Hypothalamus (tissue), 51 donors: ENCODE results near the gene ARFRP1.
A peak's percentile ranks its signal among the peaks of the same experiment; 100 is the strongest.
"Not testable (repeated sequence)": the region's sequence is repeated elsewhere in the genome, so short reads cannot be mapped to it uniquely, and the experiment has no call there.

Experiments used
- DNase-seq, 51 donors: peaks; one replicate each; lab custom pipeline; 2025; lab: John Stamatoyannopoulos, UW

Gene ARFRP1

GRCh38 chr20:63733579-63734081 is 25.9 kb upstream of the ARFRP1 start:
- DNase-seq: no peak

DNA sequence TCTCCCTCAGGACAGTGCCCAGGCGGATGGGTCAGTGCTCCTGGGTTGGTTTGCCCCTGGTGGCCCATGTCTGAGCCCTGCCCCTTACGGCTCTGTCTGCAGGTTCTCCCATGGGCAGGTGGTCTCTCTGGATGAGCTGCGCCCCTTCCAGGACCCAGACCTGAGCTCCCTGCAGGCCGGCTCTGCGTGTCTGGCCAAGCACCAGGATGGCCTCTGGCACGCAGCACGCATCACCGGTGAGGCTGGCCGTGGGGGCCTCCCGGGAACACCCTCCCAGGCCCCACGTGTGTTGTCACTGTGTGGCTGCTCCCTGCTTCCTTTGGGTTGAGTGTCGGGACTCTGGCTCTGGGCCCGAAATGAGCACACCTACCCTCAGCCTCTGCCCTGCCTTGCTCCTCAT is 25.3 kb upstream of the ARFRP1 start:
- no peak for DNase-seq

DNA sequence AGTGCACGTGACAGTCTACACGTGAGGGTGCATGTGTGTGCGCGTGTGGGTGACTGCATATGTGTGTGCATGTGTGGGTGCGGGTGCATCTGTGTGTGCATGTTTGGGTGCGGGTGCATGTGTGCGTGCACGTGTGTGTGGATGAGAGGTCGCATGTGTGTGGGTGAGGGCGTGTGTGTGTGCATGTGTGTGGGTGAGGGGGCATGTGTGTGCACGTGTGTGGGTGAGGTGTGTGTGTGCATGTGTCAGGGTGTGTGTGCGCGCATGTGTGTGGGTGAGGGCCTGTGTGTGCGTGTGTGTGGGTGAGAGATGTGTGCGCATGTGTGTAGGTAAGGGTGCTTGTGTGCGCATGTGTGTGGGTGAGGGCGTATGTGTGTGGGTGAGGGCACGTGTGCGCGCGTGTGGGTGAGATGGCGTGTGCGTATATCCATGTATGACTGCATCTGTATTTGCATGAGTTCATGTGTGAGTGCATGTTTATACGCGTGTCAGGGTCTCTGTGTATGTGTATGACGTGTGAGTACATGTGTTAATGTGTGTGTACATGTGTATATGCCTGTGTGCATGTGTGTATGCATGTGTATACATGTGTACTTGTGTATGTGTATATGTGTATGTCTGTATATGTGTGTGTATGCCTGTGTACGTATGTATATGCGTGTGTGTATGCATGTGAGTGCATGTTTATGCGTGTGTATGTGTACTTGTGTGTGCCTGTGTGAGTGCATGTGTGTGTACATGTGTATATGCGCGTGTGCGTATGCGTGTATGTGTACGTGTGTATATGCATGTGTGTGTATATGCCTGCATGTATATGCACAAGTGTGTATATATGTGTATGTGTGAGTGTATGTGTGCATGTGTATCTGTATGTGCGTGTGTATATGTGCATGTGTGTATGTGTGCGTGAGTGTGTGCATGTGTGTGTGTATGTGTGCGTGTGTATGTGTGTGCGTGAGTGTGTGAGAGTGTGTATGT is 24.6 kb upstream of the ARFRP1 start:
- DNase-seq: no peak

DNA sequence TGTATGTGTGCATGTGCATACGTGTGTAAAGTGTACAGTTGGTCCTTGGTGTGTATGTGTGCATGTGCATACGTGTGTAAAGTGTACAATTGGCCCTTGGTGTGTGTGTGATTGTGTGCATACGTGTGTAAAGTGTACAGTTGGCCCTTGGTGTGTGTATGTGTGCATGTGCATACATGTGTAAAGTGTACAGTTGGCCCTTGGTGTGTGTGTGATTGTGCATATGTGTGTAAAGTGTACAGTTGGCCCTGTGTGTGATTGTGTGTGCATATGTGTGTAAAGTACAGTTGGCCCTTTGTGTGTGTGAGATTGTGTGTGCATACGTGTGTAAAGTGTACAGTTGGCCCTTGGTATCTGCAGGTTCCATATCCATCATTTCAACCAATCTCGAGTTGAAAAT is 23.6 kb upstream of the ARFRP1 start:
- no peak for DNase-seq

GRCh38 chr20:63730189-63730733 is 22.5 kb upstream of the ARFRP1 start:
- peak in 1 of 51 donors; percentile 26 for DNase-seq

DNA sequence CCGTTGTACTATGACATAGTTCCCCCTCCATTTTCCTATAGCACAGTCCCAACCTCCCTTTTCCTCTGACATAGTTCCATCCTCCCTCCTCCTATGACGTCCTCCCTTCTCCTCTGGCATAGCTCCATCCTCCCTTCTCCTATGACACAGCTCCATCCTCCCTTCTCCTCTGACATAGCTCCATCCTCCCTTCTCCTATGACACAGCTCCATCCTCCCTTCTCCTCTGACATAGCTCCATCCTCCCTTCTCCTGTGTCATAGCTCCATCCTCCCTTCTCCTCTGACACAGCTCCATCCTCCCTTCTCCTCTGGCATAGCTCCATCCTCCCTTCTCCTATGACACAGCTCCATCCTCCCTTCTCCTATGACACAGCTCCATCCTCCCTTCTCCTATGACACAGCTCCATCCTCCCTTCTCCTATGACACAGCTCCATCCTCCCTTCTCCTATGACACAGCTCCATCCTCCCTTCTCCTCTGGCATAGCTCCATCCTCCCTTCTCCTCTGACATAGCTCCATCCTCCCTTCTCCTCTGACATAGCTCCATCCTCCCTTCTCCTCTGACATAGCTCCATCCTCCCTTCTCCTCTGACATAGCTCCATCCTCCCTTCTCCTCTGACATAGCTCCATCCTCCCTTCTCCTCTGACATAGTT is 15.3 kb upstream of the ARFRP1 start:
- DNase-seq: not testable (repeated sequence)

DNA sequence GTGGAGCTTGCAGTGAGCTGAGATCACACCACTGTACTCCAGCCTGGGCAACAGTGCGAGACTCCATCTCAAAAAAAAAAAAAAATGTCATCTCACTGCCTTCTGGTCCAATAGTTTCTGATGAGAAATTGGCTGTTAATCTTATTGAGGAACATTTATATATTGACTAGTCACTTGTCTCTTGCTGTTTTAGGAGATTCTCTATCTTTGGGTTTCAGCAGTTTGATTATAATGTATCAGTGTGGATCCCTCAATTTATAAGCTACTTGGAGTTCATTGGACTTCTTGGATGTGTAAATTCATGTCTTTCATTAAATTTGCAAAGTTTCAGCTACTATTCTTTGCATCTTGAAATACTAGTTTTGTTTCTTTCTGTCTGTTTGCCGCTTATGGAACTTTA is 11.2 kb upstream of the ARFRP1 start:
- no peak for DNase-seq

DNA sequence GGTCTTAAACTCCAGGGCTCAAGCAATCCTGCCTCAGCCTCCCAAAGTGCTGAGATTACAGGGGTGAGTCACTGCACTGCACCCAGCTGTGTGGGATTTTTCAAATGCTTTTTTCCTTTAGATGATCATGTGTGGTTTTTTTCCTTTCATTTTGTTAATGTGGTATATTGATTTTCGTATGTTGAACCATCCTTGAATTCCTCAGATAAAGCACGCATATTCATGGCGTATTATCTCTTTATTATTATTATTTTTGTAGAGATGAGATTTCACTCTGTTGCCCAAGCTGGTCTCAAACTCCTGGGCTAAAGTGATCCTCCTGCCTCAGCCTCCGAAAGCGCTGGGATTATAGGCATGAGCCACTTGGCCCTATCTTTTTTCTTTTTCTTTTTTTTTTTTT is 7.1 kb upstream of the ARFRP1 start:
- DNase-seq: no peak

DNA sequence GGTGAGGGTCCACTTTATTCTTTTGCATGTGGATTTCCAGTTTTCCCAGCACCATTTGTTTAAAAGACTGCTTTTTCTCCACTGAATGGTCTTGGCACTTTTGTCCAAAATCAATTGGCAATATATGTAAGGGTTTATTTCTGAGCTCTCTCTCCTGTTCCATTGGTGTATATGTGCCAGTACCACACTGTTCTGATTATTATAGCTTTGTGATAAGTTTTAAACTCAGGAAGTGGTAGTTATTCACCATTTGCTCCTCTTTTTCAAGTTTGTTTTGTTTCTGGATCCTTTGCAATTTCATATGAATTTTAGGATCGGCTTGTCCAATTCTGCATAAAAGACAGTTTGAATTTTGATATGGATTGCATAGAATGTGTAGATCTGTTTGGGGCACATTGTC is 4.4 kb upstream of the ARFRP1 start:
- DNase-seq: no peak

GRCh38 chr20:63711085-63711645 is 3.4 kb upstream of the ARFRP1 start:
- DNase-seq: no peak

DNA sequence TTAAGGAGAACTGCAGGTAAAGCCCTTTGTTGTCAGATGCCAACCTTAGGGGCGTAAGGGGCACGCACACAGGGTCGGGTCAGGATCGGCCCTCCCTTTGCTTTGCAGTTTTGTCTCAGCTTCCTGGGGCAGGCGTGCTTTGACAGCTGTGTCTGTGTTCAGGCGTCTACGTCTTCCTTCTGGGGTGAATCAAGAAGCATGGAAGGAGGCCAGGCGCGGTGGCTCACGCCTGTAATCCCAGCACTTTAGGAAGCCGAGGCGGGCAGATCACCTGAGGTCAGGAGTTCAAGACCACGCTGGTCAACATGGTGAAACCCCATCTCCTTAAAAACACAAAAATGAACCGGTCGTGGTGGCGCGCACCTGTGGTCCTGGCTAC is 1.4 kb upstream of the ARFRP1 start:
- DNase-seq: no peak

GRCh38 chr20:63708301-63709148 is 749 bp upstream of the ARFRP1 start:
- no peak for DNase-seq

DNA sequence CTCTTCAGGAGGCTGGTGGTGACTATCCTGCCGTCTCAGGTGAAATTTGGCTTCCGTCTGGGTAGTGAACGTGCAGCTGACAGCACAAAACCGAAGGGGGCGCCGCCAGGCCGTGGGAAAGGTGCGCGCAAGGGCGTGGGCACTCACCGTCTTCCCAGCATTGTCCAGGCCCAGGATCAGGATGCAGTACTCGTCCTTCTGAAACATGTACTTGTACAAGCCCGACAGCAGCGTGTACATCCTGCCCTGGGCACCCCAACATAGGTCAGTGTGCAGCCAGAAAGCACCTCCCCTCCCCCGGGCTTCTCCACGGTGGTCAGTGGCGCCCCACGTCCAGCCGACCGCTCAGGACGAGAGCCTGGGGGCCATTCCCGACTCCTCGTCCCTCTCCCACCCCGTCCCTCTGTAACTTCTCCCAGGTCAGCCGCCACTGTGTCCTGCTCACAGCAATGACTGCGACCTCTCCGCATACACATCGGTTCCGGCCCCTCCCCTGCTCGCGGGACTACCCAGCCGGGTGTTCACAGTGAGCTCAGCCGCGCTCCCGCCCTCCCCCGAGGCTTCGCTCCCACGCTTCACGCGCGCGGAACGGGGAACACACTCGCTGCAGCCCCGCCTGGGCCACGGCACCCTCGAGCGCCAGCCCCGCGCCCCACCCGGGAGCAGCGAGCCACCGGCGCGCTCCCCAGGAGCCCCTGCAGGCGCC is 771 bp downstream of the ARFRP1 start:
- DNase-seq: peak in 3 of 51 donors; percentile 31 to 62 (median 46)

- DNase-seq: no peak
These were observed 1.6 kb downstream of the ARFRP1 start for GRCh38 chr20:63706027-63706695.

GRCh38 chr20:63705232-63706026 is 2.3 kb downstream of the ARFRP1 start:
- no peak for DNase-seq

DNA sequence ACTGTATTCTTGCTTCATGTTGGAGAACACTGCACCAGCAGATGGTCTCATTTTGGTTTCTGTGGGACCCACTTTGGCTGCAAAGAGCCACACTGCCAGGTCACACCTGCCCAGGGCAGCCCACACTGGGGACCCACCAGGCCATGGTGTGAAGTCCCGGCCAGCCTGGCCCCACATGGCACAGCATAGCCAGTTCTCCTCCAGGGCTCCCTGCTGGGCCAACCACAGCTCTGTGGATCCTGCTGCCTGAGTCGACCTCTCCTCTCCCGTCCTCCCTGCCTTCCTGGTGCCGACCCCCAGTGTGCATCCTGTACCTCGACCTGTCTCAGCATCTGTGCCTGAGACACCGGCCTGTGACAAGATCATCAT is 3.0 kb downstream of the ARFRP1 start:
- no peak for DNase-seq

DNA sequence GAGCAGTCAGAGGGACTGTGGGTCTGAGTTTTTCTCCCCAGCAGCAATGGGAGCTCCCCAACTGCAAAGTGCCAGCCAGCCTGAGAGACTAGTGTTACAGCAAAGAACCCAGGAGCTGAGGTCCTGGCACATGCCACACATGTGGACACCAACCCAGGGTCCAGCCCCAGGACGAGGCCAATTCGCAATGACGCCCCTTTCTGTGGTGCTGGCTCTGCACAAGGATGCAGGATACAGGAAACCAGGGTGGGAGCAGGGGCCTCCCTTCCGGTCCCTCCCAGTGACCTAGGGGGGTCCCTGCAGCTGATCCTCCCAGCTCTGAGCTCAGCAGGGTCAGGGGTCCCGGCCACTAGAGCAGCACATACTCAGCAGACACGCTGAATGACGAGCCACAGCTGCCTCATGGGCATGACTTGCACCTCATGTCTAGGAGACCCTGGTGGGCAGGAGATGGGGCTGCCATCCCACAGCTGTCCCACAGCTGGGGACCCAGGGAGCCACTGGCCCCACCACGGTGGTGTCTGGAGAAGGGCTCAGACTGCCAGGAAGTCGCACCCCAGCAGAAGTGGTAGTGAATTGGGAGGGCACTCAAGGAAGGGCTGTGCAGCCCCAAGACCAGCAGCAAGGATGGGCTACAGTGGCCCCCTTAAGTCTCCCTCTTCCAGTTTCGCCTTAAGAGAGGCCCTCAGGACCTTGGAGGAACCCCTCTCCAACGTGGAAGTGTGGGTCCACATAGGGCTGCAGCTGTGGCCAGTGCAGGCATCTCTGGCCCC is 3.6 kb downstream of the ARFRP1 start:
- no peak for DNase-seq
